ENCODE data around the gene POLE4.

The POLE4 gene

GRCh38 chr2:74958274-74959105 is at the start of gene POLE4:
TSS of gene POLE4 (plus strand) at chr2:74958643. CDS start at chr2:74958680, 37 bp downstream.
- peak; percentile 38 for DNase-seq

- no peak for DNase-seq
These were observed 49.5 kb upstream of the POLE4 start for GRCh38 chr2:74908748-74909444.

GRCh38 chr2:74910245-74910644 is 48.2 kb upstream of the POLE4 start:
- DNase-seq: no peak

- DNase-seq: no peak
These were observed 47.4 kb upstream of the POLE4 start for GRCh38 chr2:74911061-74911460.

- no peak for DNase-seq
These were observed 42.7 kb upstream of the POLE4 start for GRCh38 chr2:74915743-74916142.

GRCh38 chr2:74916394-74916793 is 42.0 kb upstream of the POLE4 start:
- DNase-seq: no peak

- peak; percentile 33 for DNase-seq
These were observed 40.5 kb upstream of the POLE4 start for GRCh38 chr2:74917702-74918619.

- peak; percentile 53 for DNase-seq
These were observed 38.6 kb upstream of the POLE4 start for GRCh38 chr2:74919827-74920226.

- peak; percentile 27 for DNase-seq
These were observed 37.2 kb upstream of the POLE4 start for GRCh38 chr2:74921236-74921736.

- no peak for DNase-seq
These were observed 35.7 kb upstream of the POLE4 start for GRCh38 chr2:74922592-74923227.

GRCh38 chr2:74924463-74925265 is 33.8 kb upstream of the POLE4 start:
- DNase-seq: no peak

GRCh38 chr2:74925361-74925786 is 33.1 kb upstream of the POLE4 start:
- DNase-seq: no peak

GRCh38 chr2:74927621-74928020 is 30.8 kb upstream of the POLE4 start:
- no peak for DNase-seq

GRCh38 chr2:74930811-74931486 is 27.5 kb upstream of the POLE4 start:
- no peak for DNase-seq

- no peak for DNase-seq
These were observed 26.5 kb upstream of the POLE4 start for GRCh38 chr2:74931940-74932339.

- no peak for DNase-seq
These were observed 22.5 kb upstream of the POLE4 start for GRCh38 chr2:74935975-74936391.

- DNase-seq: no peak
These were observed 21.1 kb upstream of the POLE4 start for GRCh38 chr2:74937221-74937880.

GRCh38 chr2:74938264-74938663 is 20.2 kb upstream of the POLE4 start:
- no peak for DNase-seq

GRCh38 chr2:74939919-74940812 is 18.3 kb upstream of the POLE4 start:
- no peak for DNase-seq

Measured in 8988T (cell line).